ENCODE data around the gene GRK2.

Gene GRK2

GRCh38 chr11:67284811-67285540 lies 18.7 kb downstream of the GRK2 start:
- no peak for DNase-seq

GRCh38 chr11:67285541-67286498 lies 19.5 kb downstream of the GRK2 start:
- no peak for DNase-seq

GRCh38 chr11:67286621-67287333 lies 20.5 kb downstream of the GRK2 start:
- no peak for DNase-seq

GRCh38 chr11:67287355-67288197 lies 21.3 kb downstream of the GRK2 start:
- DNase-seq, result peak; percentile 70

- no peak for DNase-seq
Observed at GRCh38 chr11:67288198-67288451, 21.9 kb downstream of the GRK2 start.

- peak; percentile 95 for DNase-seq
Observed at GRCh38 chr11:67288452-67289225, 22.4 kb downstream of the GRK2 start.

- DNase-seq, result no peak
Observed at GRCh38 chr11:67289226-67289650, 23.0 kb downstream of the GRK2 start, which contains the start of gene ANKRD13D. Gene ANKRD13D, plus strand, starts transcription at chr11:67289303. Its CDS starts 158 bp downstream, at chr11:67289461.

GRCh38 chr11:67289651-67290479 lies 23.6 kb downstream of the GRK2 start:
- DNase-seq, result no peak

- no peak for DNase-seq
Observed at GRCh38 chr11:67290801-67291200, 24.5 kb downstream of the GRK2 start.

- DNase-seq, result no peak
Observed at GRCh38 chr11:67291481-67292381, 25.5 kb downstream of the GRK2 start.

- DNase-seq, result no peak
Observed at GRCh38 chr11:67292671-67293070, 26.4 kb downstream of the GRK2 start.

- DNase-seq, result no peak
Observed at GRCh38 chr11:67293090-67293489, 26.8 kb downstream of the GRK2 start.

GRCh38 chr11:67295846-67296245 lies 29.6 kb downstream of the GRK2 start:
- no peak for DNase-seq

- DNase-seq, result no peak
Observed at GRCh38 chr11:67298786-67299185, 32.5 kb downstream of the GRK2 start.

GRCh38 chr11:67299471-67300191 lies 33.4 kb downstream of the GRK2 start:
- no peak for DNase-seq

GRCh38 chr11:67300256-67300755 lies 34.0 kb downstream of the GRK2 start:
- no peak for DNase-seq

- no peak for DNase-seq
Observed at GRCh38 chr11:67300756-67301312, 34.6 kb downstream of the GRK2 start.

- DNase-seq, result no peak
Observed at GRCh38 chr11:67301313-67301921, 35.1 kb downstream of the GRK2 start.

All from activated CD4-positive, alpha-beta T cell treated with anti-CD3 and anti-CD28 coated beads, Interleukin-2, Interleukin-6, amounts not matched to agents 100 ng/mL and 50 ng/mL, durations not matched to agents 16 hours and 8 hours (primary cell).